Breast epithelium (tissue), 4 donors: ENCODE measurements around the gene CTSW. TPM values are rescaled to one million over a fixed set of nuclear protein-coding genes. Genes with fewer than 3 reads are reported as not detected.

Experiments
- DNase-seq, 2 donors: peaks; one replicate each; pipeline ENCODE4 v3.0.0-alpha.2; 2019; ENCODE audit warnings: low spot score in 2 of 2
- H3K27ac ChIP-seq, 2 donors: fragments of 200-600 bp; sonication (generic) in 1 of 2; one replicate each; pipeline ENCODE4 v1.5.1; 2016 to 2019; ENCODE audit warnings: mild to moderate bottlenecking in 1 of 2
- H3K27me3 ChIP-seq, 2 donors: fragments of 200-600 bp; sonication (generic) in 1 of 2; one replicate each; pipeline versions ENCODE4 v1.5.1 to v1.6.0; 2017 to 2019; ENCODE audit warnings: control low read depth in 1 of 2, mild to moderate bottlenecking in 1 of 2
- H3K36me3 ChIP-seq: fragments of 200-600 bp; one replicate; pipeline ENCODE4 v1.5.1; 2019
- H3K4me1 ChIP-seq, 2 donors: fragments of 200-600 bp; sonication (generic); one replicate each; pipeline ENCODE4 v1.5.1; 2016 to 2019; ENCODE audit warnings: control low read depth in 1 of 2
- H3K4me3 ChIP-seq, 3 donors: fragments of 200-600 bp; sonication (generic); 1 replicate in 2 of 3; 2 replicates in 1 of 3; pipeline ENCODE4 v1.5.1; 2016 to 2019; ENCODE audit warnings: mild to moderate bottlenecking in 3 of 3, moderate library complexity in 2 of 3
- H3K9me3 ChIP-seq, 2 donors: fragments of 200-600 bp; sonication (generic) in 1 of 2; one replicate each; pipeline ENCODE4 v1.5.1; 2016 to 2019; ENCODE audit warnings: control low read depth in 1 of 2
- CTCF ChIP-seq, 3 donors: fragments of 450-650 bp; IDR thresholded peaks; one replicate each; pipeline ENCODE4 v1.5.1; 2016 to 2017; ENCODE audit warnings: antibody characterized with exemption in 3 of 3, mild to moderate bottlenecking in 3 of 3, moderate library complexity in 3 of 3
- POLR2A ChIP-seq: fragments of 450-650 bp; IDR thresholded peaks from one replicate; pipeline ENCODE4 v1.6.1; 2016; ENCODE audit warnings: antibody characterized with exemption, mild to moderate bottlenecking, moderate library complexity
- POLR2AphosphoS5 ChIP-seq, 3 donors: sonication (generic); formaldehyde crosslinking; IDR thresholded peaks; one replicate each; pipeline ENCODE4 v1.6.1; 2017; ENCODE audit warnings: antibody characterized with exemption in 3 of 3
- intact Hi-C: fragments of 100-400 bp; cut with DNase I; formaldehyde crosslinking; loops from one replicate; pipeline ENCODE4 v1.15.1; 2023; ENCODE audit warnings: low total_unique reads
- total RNA-seq, 3 donors: library from RNA; depleted of rRNA; stranded (reverse); fragments of >200 nt; gene quantifications; one replicate each; pipeline ENCODE4 v1.1.0, GENCODE V29; 2016

Gene CTSW
- total RNA-seq, 3 donors from 2014 or later, result 1.6 to 4.0 (median 1.9) TPM

GRCh38 chr11:65916391-65916790 is 36.8 kb downstream of the CTSW start:
- intact Hi-C loops, result no loop called here
- Histone ChIP-seq H3K27me3 (no peaks in the 10 kb centered on the region), H3K36me3 (no peaks in the 10 kb centered on the region), H3K9me3 (no peaks in the 10 kb centered on the region), H3K27ac (peak overlapping the region; percentile 94 to 99), H3K4me3 (peak overlapping the region in 1 of 3 donors; percentile 48), H3K4me1 (peaks cover 9 to 29% of the 10 kb centered on the region in 2 donors)
- TF ChIP-seq POLR2AphosphoS5 (IDR thresholded peaks at IDR 0.05), result no peak
- TF ChIP-seq CTCF (IDR thresholded peaks at IDR 0.05), result no peak
- no peak for TF ChIP-seq POLR2A
- no peak for DNase-seq

DNA sequence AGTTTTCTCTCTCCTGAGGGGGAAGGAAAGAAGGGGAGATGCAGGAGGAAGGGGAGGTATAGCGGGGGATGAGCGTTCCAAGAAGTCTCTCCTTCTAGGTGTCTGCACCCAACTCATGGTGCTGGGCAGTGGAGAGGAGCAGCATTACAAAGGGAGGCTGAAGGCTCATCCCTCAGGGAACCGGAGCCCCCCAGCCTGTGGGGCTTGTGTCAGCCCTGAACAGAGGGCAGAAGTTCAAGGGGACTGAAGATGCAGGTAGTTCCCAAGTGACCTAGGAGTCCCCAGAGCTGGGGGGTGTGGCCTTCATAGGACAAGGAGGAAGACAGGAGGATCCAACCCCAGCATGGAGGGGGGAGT is 37.4 kb downstream of the CTSW start:
- no peak for DNase-seq
- Histone ChIP-seq H3K27ac (peak overlapping the region; percentile 94 to 99), H3K27me3 (no peaks in the 10 kb centered on the region), H3K4me3 (peak overlapping the region; percentile 78 to 98 (median 95)), H3K9me3 (no peaks in the 10 kb centered on the region), H3K4me1 (peaks cover 9 to 29% of the 10 kb centered on the region in 2 donors), H3K36me3 (no peaks in the 10 kb centered on the region)
- no peak for TF ChIP-seq POLR2AphosphoS5 (IDR thresholded peaks at IDR 0.05)
- TF ChIP-seq POLR2A, result no peak
- TF ChIP-seq CTCF (IDR thresholded peaks at IDR 0.05), result no peak
- intact Hi-C loops, result no loop called here

- Histone ChIP-seq H3K9me3 (no peaks in the 10 kb centered on the region), H3K27ac (peak overlapping the region; percentile 94 to 99), H3K4me3 (peak overlapping the region; percentile 78 to 98 (median 95)), H3K36me3 (no peaks in the 10 kb centered on the region), H3K27me3 (no peaks in the 10 kb centered on the region), H3K4me1 (peaks cover 9 to 29% of the 10 kb centered on the region in 2 donors)
- DNase-seq, result no peak
- TF ChIP-seq POLR2AphosphoS5 (IDR thresholded peaks at IDR 0.05) (no peak), POLR2A (no peak), CTCF (IDR thresholded peaks at IDR 0.05) (no peak)
- intact Hi-C loops, result no loop called here
Observed at GRCh38 chr11:65917434-65918210, 38.0 kb downstream of the CTSW start.

- H3K4me1 ChIP-seq, result peaks cover 9 to 29% of the 10 kb centered on the region in 2 donors
Observed at GRCh38 chr11:65918211-65919140, 38.8 kb downstream of the CTSW start, which contains the start of gene C11orf68. TSS of gene C11orf68 (minus strand) at chr11:65919062. CDS start at chr11:65919031, 31 bp downstream.

DNA sequence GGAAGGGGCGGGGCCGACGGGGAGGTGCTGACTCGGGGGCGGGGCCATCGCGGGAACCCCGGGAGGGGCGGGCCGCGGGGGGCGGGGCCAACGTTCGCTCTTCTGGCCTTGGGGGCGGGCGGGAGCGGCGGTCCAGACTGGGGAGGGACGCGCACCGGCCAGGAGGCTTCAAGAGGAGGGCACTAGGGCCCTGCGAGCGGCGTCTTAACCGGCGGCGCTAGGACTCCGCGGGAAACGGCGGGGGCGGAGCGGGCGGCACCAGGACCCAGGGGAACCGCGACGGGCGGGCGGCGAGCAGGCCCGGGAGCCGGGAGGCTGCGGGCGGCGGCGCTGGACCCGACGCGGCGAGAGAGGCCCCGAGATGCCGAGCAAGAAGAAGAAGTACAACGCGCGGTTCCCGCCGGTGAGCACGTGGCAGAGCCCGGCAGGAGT is 39.5 kb downstream of the CTSW start, which contains the start of gene DRAP1:
DRAP1 (plus strand) TSS at position 286 of the 432 bp plus-strand sequence; CDS start at position 362, 76 bp downstream.
- H3K27me3 ChIP-seq, result no peaks in the 10 kb centered on the region
- peaks cover 9 to 29% of the 10 kb centered on the region in 2 donors for H3K4me1 ChIP-seq
- peak; percentile 98 to 99 for DNase-seq
- H3K27ac ChIP-seq, result peak within 1 kb of the TSS; percentile 94 to 99
- H3K36me3 ChIP-seq, result no peaks in the 10 kb centered on the region
- intact Hi-C loops, result no loop called here
- peak within 1 kb of the TSS; percentile 78 to 98 (median 95) for H3K4me3 ChIP-seq
- no peak for TF ChIP-seq CTCF (IDR thresholded peaks at IDR 0.05)
- TF ChIP-seq POLR2AphosphoS5 (IDR thresholded peaks at IDR 0.05), result peak; percentile 46 to 74 (median 52)
- TF ChIP-seq POLR2A, result no peak
- no peaks in the 10 kb centered on the region for H3K9me3 ChIP-seq

More at GRCh38 chr11:65918211-65919140, 38.8 kb downstream of the CTSW start, which contains the start of gene C11orf68:
- no peaks in the 10 kb centered on the region for H3K36me3 ChIP-seq
- DNase-seq, result peak in 1 of 2 donors; percentile 44
- TF ChIP-seq POLR2A, result no peak
- peak; percentile 7 to 55 (median 12) for TF ChIP-seq POLR2AphosphoS5 (IDR thresholded peaks at IDR 0.05)
- no peaks in the 10 kb centered on the region for H3K9me3 ChIP-seq
- intact Hi-C loops, result no loop called here
- H3K4me3 ChIP-seq, result peak within 1 kb of the TSS; percentile 78 to 98 (median 95)
- H3K27me3 ChIP-seq, result no peaks in the 10 kb centered on the region
- H3K27ac ChIP-seq, result peak within 1 kb of the TSS; percentile 94 to 99
